Measurements from ENCODE around the gene FAM107A. TPM values are rescaled to one million over a fixed set of nuclear protein-coding genes. Genes with fewer than 3 reads are reported as not detected.
A peak's percentile ranks its signal among the peaks of the same experiment; 100 is the strongest.

Gene FAM107A
- 2.0 and 2.6 TPM in 2 replicates for total RNA-seq (2014; rRNA removed; shearing (Covaris generic))

DNA sequence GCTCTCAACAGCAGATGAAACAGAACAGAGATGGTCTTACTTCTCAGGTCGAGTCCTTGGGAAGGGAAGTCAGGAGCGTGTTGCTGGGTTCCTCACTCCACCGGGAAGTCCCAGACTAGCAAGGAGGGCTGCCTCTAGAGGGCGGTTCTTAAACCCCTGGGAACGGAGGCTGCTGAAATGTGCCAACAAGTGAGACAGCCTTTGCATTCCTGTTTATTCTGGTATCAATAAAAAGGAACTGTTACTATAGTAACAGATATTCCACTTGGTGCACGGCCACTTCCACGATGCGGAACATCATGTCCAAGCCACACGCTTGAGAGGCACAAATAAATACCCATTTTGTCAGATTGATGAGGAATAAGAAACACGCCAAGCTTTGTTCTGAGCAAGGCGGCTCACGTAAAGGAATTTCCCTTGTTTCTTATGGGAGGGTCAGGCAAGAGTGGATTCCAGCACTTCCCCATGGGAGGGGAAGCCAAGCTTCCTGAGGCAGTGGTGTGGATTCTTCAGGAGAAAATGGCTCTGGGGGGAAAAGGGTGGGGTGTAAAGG is at the start of gene FAM107A:
FAM107A (minus strand) TSS at position 123 of the 553 bp plus-strand sequence. CDS start 7,531 bp downstream, outside the sequence.
- Histone ChIP-seq H3K9me3 (replicated peaks) (no peaks in the 10 kb centered on the region), H3K4me3 (no peak within 1 kb of the TSS), H3K4me1 (peaks cover 41% of the 10 kb centered on the region), H3K27me3 (no peaks in the 10 kb centered on the region), H3K27ac (no peak within 1 kb of the TSS), H3K36me3 (no peaks in the 10 kb centered on the region)
- DNase-seq: no peak

- no peaks in the 10 kb centered on the region for H3K9me3 ChIP-seq (replicated peaks)
- no peak overlapping the region for H3K27ac ChIP-seq
- H3K4me1 ChIP-seq: peaks cover 42% of the 10 kb centered on the region
- H3K27me3 ChIP-seq: no peaks in the 10 kb centered on the region
- DNase-seq: no peak
- no peaks in the 10 kb centered on the region for H3K36me3 ChIP-seq
- no peak overlapping the region; the same call in 1 of the 2 replicates for H3K4me3 ChIP-seq
Measured at GRCh38 chr3:58625196-58625824, 48.1 kb upstream of the FAM107A start.

DNA sequence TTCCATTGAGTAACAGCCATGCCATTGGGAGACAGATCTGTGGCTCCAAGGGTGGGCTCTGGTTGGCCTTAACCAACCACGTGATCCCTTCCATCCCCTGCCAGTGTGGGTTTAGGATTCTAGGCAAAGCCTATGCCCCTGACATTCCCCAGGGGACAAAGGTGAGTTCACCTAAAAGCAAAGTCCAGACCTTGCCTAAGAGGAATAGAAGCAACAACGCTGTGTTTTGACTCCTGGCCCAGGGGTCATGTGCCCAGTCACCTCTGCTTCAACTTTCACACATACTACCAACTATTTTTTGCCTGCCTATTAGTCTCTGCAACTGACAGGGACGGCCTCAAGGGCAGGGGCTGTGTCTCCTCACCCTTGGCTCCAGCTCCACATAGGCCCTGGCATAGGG is 47.4 kb upstream of the FAM107A start:
- H3K27me3 ChIP-seq: no peaks in the 10 kb centered on the region
- no peaks in the 10 kb centered on the region for H3K9me3 ChIP-seq (replicated peaks)
- H3K36me3 ChIP-seq: no peaks in the 10 kb centered on the region
- H3K27ac ChIP-seq: no peak overlapping the region
- no peak for DNase-seq
- peaks cover 38% of the 10 kb centered on the region for H3K4me1 ChIP-seq
- H3K4me3 ChIP-seq: no peak overlapping the region

- Histone ChIP-seq H3K4me3 (no peak overlapping the region), H3K9me3 (replicated peaks) (no peaks in the 10 kb centered on the region), H3K4me1 (peaks cover 32% of the 10 kb centered on the region), H3K36me3 (no peaks in the 10 kb centered on the region), H3K27me3 (no peaks in the 10 kb centered on the region), H3K27ac (no peak overlapping the region)
- DNase-seq: no peak
Measured at GRCh38 chr3:58623961-58624360, 46.8 kb upstream of the FAM107A start.

DNA sequence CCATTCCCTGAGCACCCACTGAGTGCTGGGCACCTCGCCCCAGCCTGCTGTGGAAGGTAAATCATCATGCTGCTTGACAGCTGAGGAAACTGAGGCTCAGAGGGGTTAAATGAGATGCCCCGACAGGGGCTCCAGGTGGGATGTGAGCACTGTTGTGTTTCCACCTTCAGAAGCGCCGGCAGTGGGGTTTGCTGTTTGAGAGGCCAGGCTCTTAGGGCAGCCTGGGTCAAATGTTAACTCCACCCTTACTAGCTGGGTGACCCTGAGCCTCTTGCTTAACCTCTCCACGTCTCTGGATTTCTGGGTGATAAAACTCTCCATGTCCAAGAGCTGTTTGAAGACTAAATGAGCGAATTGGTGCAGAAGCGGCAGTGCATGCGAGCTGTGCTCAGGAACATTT is 46.3 kb upstream of the FAM107A start:
- H3K36me3 ChIP-seq: no peaks in the 10 kb centered on the region
- DNase-seq: no peak
- no peaks in the 10 kb centered on the region for H3K27me3 ChIP-seq
- H3K9me3 ChIP-seq (replicated peaks): no peaks in the 10 kb centered on the region
- H3K4me1 ChIP-seq: peaks cover 27% of the 10 kb centered on the region
- H3K4me3 ChIP-seq: no peak overlapping the region
- no peak overlapping the region for H3K27ac ChIP-seq

DNA sequence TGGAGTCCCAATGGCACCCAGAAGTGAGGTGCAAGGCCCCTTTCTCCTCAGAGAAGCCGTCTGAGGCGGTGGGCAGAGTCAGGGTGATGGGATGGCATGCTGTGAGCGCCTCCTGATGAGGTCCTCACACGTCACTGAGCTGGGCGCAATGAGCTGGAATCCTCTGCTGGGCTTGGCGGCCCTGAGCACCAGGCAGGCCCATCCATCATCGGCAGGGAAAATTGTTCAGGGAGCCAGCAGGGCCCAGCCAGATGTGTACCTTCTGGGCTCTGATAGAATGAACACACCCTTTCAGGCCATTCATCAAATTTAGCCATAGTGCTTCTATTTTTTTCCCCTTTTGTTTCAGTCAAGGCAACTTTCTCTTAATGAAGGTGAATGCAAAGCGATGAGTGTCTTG is 45.7 kb upstream of the FAM107A start:
- no peak overlapping the region for H3K27ac ChIP-seq
- DNase-seq: no peak
- no peaks in the 10 kb centered on the region for H3K9me3 ChIP-seq (replicated peaks)
- no peaks in the 10 kb centered on the region for H3K27me3 ChIP-seq
- no peak overlapping the region for H3K4me3 ChIP-seq
- peaks cover 23% of the 10 kb centered on the region for H3K4me1 ChIP-seq
- no peaks in the 10 kb centered on the region for H3K36me3 ChIP-seq

DNA sequence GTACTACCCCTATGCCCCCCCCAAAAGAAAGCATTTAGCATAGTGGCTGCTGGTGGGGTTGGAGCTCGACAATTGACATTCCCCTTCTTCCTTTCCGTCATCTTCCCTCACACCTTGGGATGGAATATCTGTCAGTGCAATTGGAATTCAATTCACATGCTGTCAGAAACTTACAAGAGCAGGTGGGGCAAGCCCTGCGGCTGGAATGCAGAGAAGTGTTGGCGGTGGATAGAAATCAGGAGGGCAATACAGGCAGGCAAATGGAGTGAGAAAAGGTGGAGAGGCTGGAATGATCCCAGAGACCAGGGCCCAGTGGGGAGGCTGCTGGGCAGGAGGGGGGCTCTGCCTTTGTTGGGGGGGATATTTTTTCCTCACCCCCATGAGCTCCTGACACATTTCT is 45.2 kb upstream of the FAM107A start:
- H3K36me3 ChIP-seq: no peaks in the 10 kb centered on the region
- no peak for DNase-seq
- H3K4me3 ChIP-seq: no peak overlapping the region
- H3K9me3 ChIP-seq (replicated peaks): no peaks in the 10 kb centered on the region
- H3K27ac ChIP-seq: no peak overlapping the region
- peaks cover 23% of the 10 kb centered on the region; the same call in 1 of the 2 replicates for H3K4me1 ChIP-seq
- no peaks in the 10 kb centered on the region for H3K27me3 ChIP-seq

DNA sequence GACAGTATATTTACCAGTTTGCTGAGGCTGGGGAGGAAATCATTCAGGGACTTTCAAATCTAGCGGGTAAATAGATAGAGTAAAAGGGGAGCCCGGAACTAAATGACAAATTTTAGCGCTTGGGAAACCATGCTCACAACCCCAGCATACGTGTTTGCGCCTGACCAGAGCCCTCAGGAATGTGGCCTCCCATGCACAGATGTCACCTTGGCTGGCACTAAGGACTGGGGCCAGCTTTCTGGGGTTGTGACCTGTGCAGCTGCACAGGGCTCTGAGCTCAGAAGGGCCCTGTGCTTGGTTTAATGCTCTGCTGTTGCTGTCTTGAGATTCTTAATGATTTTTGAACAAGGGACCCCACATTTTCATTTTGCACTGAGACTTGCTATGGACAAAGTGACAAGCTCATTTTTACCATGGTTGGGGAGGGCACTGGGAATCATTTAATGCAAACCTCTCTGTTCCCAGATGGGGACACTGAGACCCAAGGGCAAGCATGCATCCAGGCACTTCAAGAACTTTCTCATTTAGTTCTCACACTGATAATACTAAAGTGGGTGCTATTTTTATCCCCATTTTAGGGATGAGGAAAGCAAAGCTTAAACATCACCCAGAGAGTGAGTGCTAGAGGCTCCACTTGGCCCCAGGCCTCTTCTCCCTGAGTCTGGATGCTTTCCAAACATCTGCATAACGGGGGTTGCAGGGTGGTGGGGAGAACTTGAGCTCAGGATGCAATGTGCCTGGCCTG is 44.1 kb upstream of the FAM107A start:
- Histone ChIP-seq H3K36me3 (no peaks in the 10 kb centered on the region), H3K27ac (no peak overlapping the region), H3K27me3 (no peaks in the 10 kb centered on the region), H3K4me3 (no peak overlapping the region), H3K4me1 (peaks cover 12% of the 10 kb centered on the region; the same call in 1 of the 2 replicates), H3K9me3 (replicated peaks) (no peaks in the 10 kb centered on the region)
- DNase-seq: no peak

DNA sequence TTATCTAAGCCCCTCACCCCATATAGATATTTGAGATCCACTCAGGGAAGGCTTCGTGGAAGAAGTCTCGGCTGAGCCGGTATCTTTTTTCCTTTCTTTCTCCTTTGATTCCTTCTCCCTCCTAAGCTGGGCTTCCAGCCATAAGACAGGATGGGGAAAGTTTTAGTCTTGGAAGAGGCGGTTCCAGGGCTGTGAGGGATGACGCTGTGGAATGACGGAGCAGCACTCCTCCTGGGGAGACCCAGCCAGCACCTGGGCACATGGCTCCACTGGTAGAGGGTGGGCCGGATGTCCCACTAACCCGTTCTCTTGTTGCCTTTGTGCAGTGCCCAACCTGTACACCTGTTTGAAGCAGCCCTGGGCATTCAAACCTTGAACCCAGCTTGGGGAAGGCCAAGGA is 43.2 kb upstream of the FAM107A start:
- Histone ChIP-seq H3K4me1 (peaks cover 11% of the 10 kb centered on the region; the same call in 1 of the 2 replicates), H3K27ac (no peak overlapping the region), H3K36me3 (no peaks in the 10 kb centered on the region), H3K4me3 (no peak overlapping the region), H3K27me3 (no peaks in the 10 kb centered on the region), H3K9me3 (replicated peaks) (no peaks in the 10 kb centered on the region)
- no peak for DNase-seq

DNA sequence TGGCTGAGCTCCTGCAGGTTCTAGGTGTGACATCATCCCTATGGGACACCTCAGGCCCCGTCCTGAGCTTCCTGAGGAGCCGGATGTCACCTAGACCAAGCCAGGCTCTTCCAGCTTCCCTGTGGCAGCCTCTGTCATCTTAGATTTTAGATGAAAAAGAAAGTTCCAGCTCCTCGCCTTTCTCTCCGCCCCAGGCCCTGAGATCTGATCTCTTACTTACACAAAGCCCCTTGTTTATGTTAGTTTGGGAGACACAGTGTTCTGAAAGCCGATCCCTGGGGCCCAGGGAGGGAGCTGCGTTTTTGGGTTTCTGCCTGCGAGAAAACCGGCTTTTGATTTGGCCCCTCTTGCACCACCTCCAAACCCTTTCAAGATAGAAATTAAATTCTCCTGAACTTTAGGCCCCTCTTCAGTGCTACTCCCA is 40.2 kb upstream of the FAM107A start:
- H3K36me3 ChIP-seq: no peaks in the 10 kb centered on the region
- no peaks in the 10 kb centered on the region for H3K9me3 ChIP-seq (replicated peaks)
- H3K4me1 ChIP-seq: peaks cover 11% of the 10 kb centered on the region; the same call in 1 of the 2 replicates
- H3K27me3 ChIP-seq: no peaks in the 10 kb centered on the region
- H3K4me3 ChIP-seq: no peak overlapping the region
- DNase-seq: peak; percentile 38 to 62
- H3K27ac ChIP-seq: 0 out of 2 replicates have a peak overlapping the region, but pooled peaks have one; percentile 6

GRCh38 chr3:58613236-58614132 is 36.3 kb upstream of the FAM107A start:
- no peaks in the 10 kb centered on the region for H3K36me3 ChIP-seq
- no peak overlapping the region for H3K27ac ChIP-seq
- no peaks in the 10 kb centered on the region for H3K9me3 ChIP-seq (replicated peaks)
- H3K4me3 ChIP-seq: no peak overlapping the region
- H3K27me3 ChIP-seq: no peaks in the 10 kb centered on the region
- no peak for DNase-seq
- peaks cover 4% of the 10 kb centered on the region; the same call in 1 of the 2 replicates for H3K4me1 ChIP-seq

GRCh38 chr3:58612830-58613229 is 35.6 kb upstream of the FAM107A start:
- Histone ChIP-seq H3K4me3 (no peak overlapping the region), H3K27ac (no peak overlapping the region), H3K4me1 (peaks cover 4% of the 10 kb centered on the region; the same call in 1 of the 2 replicates), H3K9me3 (replicated peaks) (no peaks in the 10 kb centered on the region), H3K27me3 (no peaks in the 10 kb centered on the region), H3K36me3 (no peaks in the 10 kb centered on the region)
- no peak for DNase-seq

DNA sequence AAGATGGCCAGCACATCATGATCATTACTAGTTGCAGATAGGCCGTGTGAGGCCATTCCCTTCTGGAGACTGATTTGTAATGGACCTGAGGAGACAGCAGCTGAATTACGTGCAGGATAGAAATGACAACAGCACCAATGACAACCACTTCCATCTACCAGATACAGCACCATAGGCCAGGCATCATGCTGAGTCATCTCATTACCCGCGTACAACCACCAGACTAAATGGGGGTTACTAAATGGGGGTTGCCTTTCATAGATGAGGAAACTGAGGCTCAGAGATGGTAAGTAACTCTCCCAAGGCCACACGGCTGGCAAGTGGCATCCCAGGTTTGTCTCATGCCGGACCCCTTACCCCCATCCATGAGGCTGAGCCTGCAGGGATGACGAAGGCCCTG is 32.8 kb upstream of the FAM107A start:
- Histone ChIP-seq H3K9me3 (replicated peaks) (no peaks in the 10 kb centered on the region), H3K27me3 (no peaks in the 10 kb centered on the region), H3K4me1 (no peaks in the 10 kb centered on the region), H3K4me3 (no peak overlapping the region), H3K27ac (no peak overlapping the region), H3K36me3 (no peaks in the 10 kb centered on the region)
- DNase-seq: no peak

- no peak for DNase-seq
- no peak overlapping the region for H3K4me3 ChIP-seq
- no peaks in the 10 kb centered on the region for H3K9me3 ChIP-seq (replicated peaks)
Measured at GRCh38 chr3:58608648-58609047, 31.5 kb upstream of the FAM107A start.

More at GRCh38 chr3:58608648-58609047, 31.5 kb upstream of the FAM107A start:
- no peaks in the 10 kb centered on the region for H3K27me3 ChIP-seq
- no peaks in the 10 kb centered on the region for H3K36me3 ChIP-seq
- no peak overlapping the region for H3K27ac ChIP-seq
- H3K4me1 ChIP-seq: no peaks in the 10 kb centered on the region

All from SJCRH30 (cell line).